ENCODE results near the gene PSTK. TPM values are rescaled to one million over a fixed set of nuclear protein-coding genes. Genes with fewer than 3 reads are reported as not detected.

The PSTK gene
- total RNA-seq, 1 donor from 2014 or later, result 4.6 TPM

GRCh38 chr10:122953902-122954730 is 26.1 kb upstream of the PSTK start, which contains the start of gene C10orf88:
Gene C10orf88, minus strand, starts transcription at chr10:122954227. Its CDS starts 49 bp downstream, at chr10:122954178.
- peak within 1 kb of the TSS; percentile 72 for H3K4me3 ChIP-seq (ENCODE audit: low read depth, low read length)
- no peak for TF ChIP-seq CTCF (conservative IDR thresholded peaks at IDR 0.05; ENCODE audit: low read depth, low read length)
- DNase-seq (ENCODE audit: low read depth), result peak; percentile 78

GRCh38 chr10:122954731-122955050 is 25.5 kb upstream of the PSTK start:
- no peak for TF ChIP-seq CTCF (conservative IDR thresholded peaks at IDR 0.05; ENCODE audit: low read depth, low read length)

GRCh38 chr10:122955892-122956291 is 24.3 kb upstream of the PSTK start:
- DNase-seq (ENCODE audit: low read depth), result no peak
- TF ChIP-seq CTCF (conservative IDR thresholded peaks at IDR 0.05; ENCODE audit: low read depth, low read length), result no peak
- no peak overlapping the region for H3K4me3 ChIP-seq (ENCODE audit: low read depth, low read length)

More at GRCh38 chr10:122954731-122955050, 25.5 kb upstream of the PSTK start:
- DNase-seq (ENCODE audit: low read depth), result no peak
- peak overlapping the region; percentile 72 for H3K4me3 ChIP-seq (ENCODE audit: low read depth, low read length)

- H3K4me3 ChIP-seq (ENCODE audit: low read depth, low read length), result no peak overlapping the region
- no peak for TF ChIP-seq CTCF (conservative IDR thresholded peaks at IDR 0.05; ENCODE audit: low read depth, low read length)
- no peak for DNase-seq (ENCODE audit: low read depth)
Observed at GRCh38 chr10:122957474-122957873, 22.7 kb upstream of the PSTK start.

- no peak overlapping the region for H3K4me3 ChIP-seq (ENCODE audit: low read depth, low read length)
- no peak for DNase-seq (ENCODE audit: low read depth)
- TF ChIP-seq CTCF (conservative IDR thresholded peaks at IDR 0.05; ENCODE audit: low read depth, low read length), result no peak
Observed at GRCh38 chr10:122962405-122962804, 17.8 kb upstream of the PSTK start.

GRCh38 chr10:122966879-122967278 is 13.3 kb upstream of the PSTK start:
- H3K4me3 ChIP-seq (ENCODE audit: low read depth, low read length), result no peak overlapping the region
- TF ChIP-seq CTCF (conservative IDR thresholded peaks at IDR 0.05; ENCODE audit: low read depth, low read length), result no peak
- no peak for DNase-seq (ENCODE audit: low read depth)

- no peak for DNase-seq (ENCODE audit: low read depth)
- no peak for TF ChIP-seq CTCF (conservative IDR thresholded peaks at IDR 0.05; ENCODE audit: low read depth, low read length)
- no peak overlapping the region for H3K4me3 ChIP-seq (ENCODE audit: low read depth, low read length)
Observed at GRCh38 chr10:122968698-122969097, 11.5 kb upstream of the PSTK start.

All from epithelial cell of proximal tubule (primary cell).